ENCODE results near the gene KRTAP10-6.
"Not testable (repeated sequence)": the region's sequence is repeated elsewhere in the genome, so short reads cannot be mapped to it uniquely, and the experiment has no call there.

KRTAP10-6 gene

GRCh38 chr21:44557491-44558328, 34.6 kb downstream of the KRTAP10-6 start:
- DNase-seq (ENCODE audit: low read depth in 2 of 2): no peak

GRCh38 chr21:44556879-44557278, 35.4 kb downstream of the KRTAP10-6 start:
- no peak for DNase-seq (ENCODE audit: low read depth in 2 of 2)

GRCh38 chr21:44555200-44555875, 37.0 kb downstream of the KRTAP10-6 start:
- DNase-seq (ENCODE audit: low read depth in 2 of 2): no peak

GRCh38 chr21:44552681-44553080, 39.6 kb downstream of the KRTAP10-6 start:
- DNase-seq (ENCODE audit: low read depth in 2 of 2): no peak

GRCh38 chr21:44552136-44552535, 40.2 kb downstream of the KRTAP10-6 start:
- no peak for DNase-seq (ENCODE audit: low read depth in 2 of 2)

- DNase-seq (ENCODE audit: low read depth in 2 of 2): no peak
Observed at GRCh38 chr21:44551340-44551961, 40.9 kb downstream of the KRTAP10-6 start, which contains the start of gene KRTAP10-2. Gene KRTAP10-2, minus strand, starts transcription at chr21:44551505. Its CDS starts 47 bp downstream, at chr21:44551458.

- no peak for DNase-seq (ENCODE audit: low read depth in 2 of 2)
Observed at GRCh38 chr21:44550807-44551206, 41.5 kb downstream of the KRTAP10-6 start.

GRCh38 chr21:44550285-44550684, 42.0 kb downstream of the KRTAP10-6 start:
- not testable (repeated sequence) for DNase-seq (ENCODE audit: low read depth in 2 of 2)

GRCh38 chr21:44549525-44550211, 42.6 kb downstream of the KRTAP10-6 start:
- no peak for DNase-seq (ENCODE audit: low read depth in 2 of 2)

- DNase-seq (ENCODE audit: low read depth in 2 of 2): no peak
Observed at GRCh38 chr21:44548922-44549321, 43.4 kb downstream of the KRTAP10-6 start.

- no peak for DNase-seq (ENCODE audit: low read depth in 2 of 2)
Observed at GRCh38 chr21:44548381-44548780, 43.9 kb downstream of the KRTAP10-6 start.

- no peak for DNase-seq (ENCODE audit: low read depth in 2 of 2)
Observed at GRCh38 chr21:44547656-44548331, 44.5 kb downstream of the KRTAP10-6 start.

GRCh38 chr21:44544566-44544965, 47.7 kb downstream of the KRTAP10-6 start:
- no peak for DNase-seq (ENCODE audit: low read depth in 2 of 2)

GRCh38 chr21:44542716-44543115, 49.6 kb downstream of the KRTAP10-6 start:
- DNase-seq (ENCODE audit: low read depth in 2 of 2): no peak

Measured in stimulated activated CD4-positive, alpha-beta T cell treated with anti-CD3 and anti-CD28 coated beads, Interleukin-12 subunit alpha, Interleukin-12 subunit beta, amount 100 ng/mL, for 24 hours (primary cell).